ENCODE results near the gene FAM110A. TPM values are rescaled to one million over a fixed set of nuclear protein-coding genes. Genes with fewer than 3 reads are reported as not detected.
A peak's percentile ranks its signal among the peaks of the same experiment; 100 is the strongest.

The FAM110A gene
- total RNA-seq, 2 experiments from 2014 or later, result 16.2 to 28.2 TPM

GRCh38 chr20:813390-813789, 20.1 kb upstream of the FAM110A start:
- no peaks in the 10 kb centered on the region for H4K20me1 ChIP-seq (ENCODE audit: insufficient read depth, low read length)
- H3K36me3 ChIP-seq (ENCODE audit: insufficient read depth, low read length), result no peaks in the 10 kb centered on the region
- H3K9me3 ChIP-seq (ENCODE audit: low read length), result peaks cover 5% of the 10 kb centered on the region; the same call in 1 of the 2 replicates
- H2AFZ ChIP-seq (ENCODE audit: low read length), result no peak overlapping the region
- H3K4me2 ChIP-seq (ENCODE audit: low read length), result no peak overlapping the region
- H3K27ac ChIP-seq (ENCODE audit: low read depth, low read length, poor library complexity, severe bottlenecking), result no peak overlapping the region
- intact Hi-C loops (cut with micrococcal nuclease; ENCODE audit: unreplicated experiment), result loop anchor here (10.0 kb wide), 3 partner anchors 71 to 401 kb away; no protein-coding TSS in a partner anchor
- H3K9me2 ChIP-seq (ENCODE audit: insufficient read depth, low read length), result no peaks in the 10 kb centered on the region
- ChIA-PET CTCF (ENCODE audit: unreplicated experiment) (no interaction called here), POLR2A (no interaction called here)
- no TSS peak for BruUV-seq (replicated peaks)
- H3K4me1 ChIP-seq (ENCODE audit: insufficient read depth, low read length, poor library complexity, severe bottlenecking), result no peaks in the 10 kb centered on the region
- DNase-seq (ENCODE audit: low spot score), result no peak
- TF ChIP-seq EZH2phosphoT487 (IDR thresholded peaks at IDR 0.05; ENCODE audit: borderline replicate concordance, low read depth, low read length) (no peak), CTCF (conservative IDR thresholded peaks at IDR 0.05; ENCODE audit: low read length) (no peak)
- H3K79me2 ChIP-seq (ENCODE audit: insufficient read depth, low read depth, low read length), result no peaks in the 10 kb centered on the region
- H3K4me3 ChIP-seq (ENCODE audit: low read depth, low read length, poor library complexity, severe bottlenecking), result no peak overlapping the region

- TF ChIP-seq CTCF (conservative IDR thresholded peaks at IDR 0.05; ENCODE audit: low read length), result no peak
- no peak for TF ChIP-seq EZH2phosphoT487 (IDR thresholded peaks at IDR 0.05; ENCODE audit: borderline replicate concordance, low read depth, low read length)
- no peak for DNase-seq (ENCODE audit: low spot score)
- no peak overlapping the region for H2AFZ ChIP-seq (ENCODE audit: low read length)
- POLR2A ChIA-PET, result no interaction called here
- H3K27ac ChIP-seq (ENCODE audit: low read depth, low read length, poor library complexity, severe bottlenecking), result no peak overlapping the region
- CTCF ChIA-PET (ENCODE audit: unreplicated experiment), result interaction anchor here (0.5 kb wide), 1 partner anchor 1853 kb away, joined by 3 read pairs; no protein-coding TSS in a partner anchor
- intact Hi-C loops (cut with micrococcal nuclease; ENCODE audit: unreplicated experiment), result loop anchor here (10.0 kb wide), 3 partner anchors 70 to 400 kb away; no protein-coding TSS in a partner anchor
- H3K79me2 ChIP-seq (ENCODE audit: insufficient read depth, low read depth, low read length), result no peaks in the 10 kb centered on the region
- H3K4me3 ChIP-seq (ENCODE audit: low read depth, low read length, poor library complexity, severe bottlenecking), result no peak overlapping the region
- no peak overlapping the region for H3K4me2 ChIP-seq (ENCODE audit: low read length)
- H3K9me2 ChIP-seq (ENCODE audit: insufficient read depth, low read length), result no peaks in the 10 kb centered on the region
- H3K4me1 ChIP-seq (ENCODE audit: insufficient read depth, low read length, poor library complexity, severe bottlenecking), result no peaks in the 10 kb centered on the region
- no peaks in the 10 kb centered on the region for H3K36me3 ChIP-seq (ENCODE audit: insufficient read depth, low read length)
- no peaks in the 10 kb centered on the region for H3K9me3 ChIP-seq (ENCODE audit: low read length)
- no peaks in the 10 kb centered on the region for H4K20me1 ChIP-seq (ENCODE audit: insufficient read depth, low read length)
- BruUV-seq (replicated peaks), result no TSS peak
Observed at GRCh38 chr20:815226-815625, 18.3 kb upstream of the FAM110A start.

DNA sequence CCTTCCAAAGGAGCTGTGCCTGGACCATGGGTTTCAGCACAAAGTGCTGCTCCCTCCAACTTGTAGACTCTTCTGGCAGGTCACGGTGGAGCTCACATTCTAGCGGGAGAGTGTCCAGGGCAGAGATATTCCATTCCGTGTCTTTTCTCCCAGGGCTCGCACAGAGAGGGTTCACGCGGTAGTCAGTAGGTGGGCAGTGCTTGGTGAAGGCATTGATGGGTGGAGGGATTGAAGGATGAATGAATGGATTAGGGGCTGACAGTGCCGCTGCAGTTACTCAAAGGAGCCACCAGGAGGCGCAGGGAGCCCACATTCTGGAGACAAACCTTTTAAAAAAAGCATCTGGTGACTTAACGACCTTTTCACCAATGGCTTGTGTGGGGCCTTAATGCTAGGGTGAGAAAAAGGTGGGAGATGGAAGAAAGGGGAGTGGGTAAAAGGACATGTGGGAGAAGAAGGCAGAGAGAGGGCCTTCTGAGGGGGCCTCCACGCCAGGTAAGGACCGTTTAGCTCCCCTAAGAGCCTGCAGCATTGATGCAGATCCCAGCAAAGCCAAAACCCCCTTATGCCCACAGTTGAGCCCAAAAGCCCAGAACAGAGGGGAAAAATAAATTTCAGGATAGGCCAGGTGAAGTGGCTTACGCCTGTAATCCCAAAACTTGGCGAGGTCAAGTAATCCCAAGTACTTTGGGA, 17.5 kb upstream of the FAM110A start:
- DNase-seq (ENCODE audit: low spot score), result peak; percentile 74
- H3K4me2 ChIP-seq (ENCODE audit: low read length), result no peak overlapping the region

More for the DNA sequence above, 17.5 kb upstream of the FAM110A start:
- H3K79me2 ChIP-seq (ENCODE audit: insufficient read depth, low read depth, low read length), result no peaks in the 10 kb centered on the region
- no peaks in the 10 kb centered on the region for H3K36me3 ChIP-seq (ENCODE audit: insufficient read depth, low read length)
- intact Hi-C loops (cut with micrococcal nuclease; ENCODE audit: unreplicated experiment), result loop anchor here (1.0 to 10.0 kb wide), 4 partner anchors 69 to 399 kb away; no protein-coding TSS in a partner anchor
- no peak overlapping the region for H3K4me3 ChIP-seq (ENCODE audit: low read depth, low read length, poor library complexity, severe bottlenecking)
- no peak overlapping the region for H3K27ac ChIP-seq (ENCODE audit: low read depth, low read length, poor library complexity, severe bottlenecking)
- no peaks in the 10 kb centered on the region for H3K4me1 ChIP-seq (ENCODE audit: insufficient read depth, low read length, poor library complexity, severe bottlenecking)
- BruUV-seq (replicated peaks), result no TSS peak
- TF ChIP-seq CTCF (conservative IDR thresholded peaks at IDR 0.05; ENCODE audit: low read length), result peak; percentile 97
- no peak for TF ChIP-seq EZH2phosphoT487 (IDR thresholded peaks at IDR 0.05; ENCODE audit: borderline replicate concordance, low read depth, low read length)
- ChIA-PET POLR2A (no interaction called here), CTCF (ENCODE audit: unreplicated experiment) (interaction anchor here (0.5 kb wide), 1 partner anchor 1852 kb away, joined by 3 read pairs; no protein-coding TSS in a partner anchor)
- H3K9me2 ChIP-seq (ENCODE audit: insufficient read depth, low read length), result no peaks in the 10 kb centered on the region
- H4K20me1 ChIP-seq (ENCODE audit: insufficient read depth, low read length), result no peaks in the 10 kb centered on the region
- H2AFZ ChIP-seq (ENCODE audit: low read length), result no peak overlapping the region
- H3K9me3 ChIP-seq (ENCODE audit: low read length), result no peaks in the 10 kb centered on the region
